AG04449 (cell line): Measurements from ENCODE around the gene FBXL13.

Experiments
- CTCF ChIA-PET: fragments of 350-600 bp; formaldehyde crosslinking; extraction: SDS; loops from one replicate; lab custom pipeline; 2021; ENCODE audit warnings: antibody characterized with exemption; lab: Yijun Ruan, JAX
- POLR2A ChIA-PET: fragments of 400-600, 350-600 bp; formaldehyde crosslinking; extraction: SDS; loops from one replicate; lab custom pipeline; 2020; ENCODE audit warnings: antibody characterized with exemption, inconsistent platforms; lab: Yijun Ruan, JAX
- DNase-seq: peaks from one replicate; pipeline ENCODE4 v3.0.0-alpha.2; 2010; ENCODE audit warnings: low read depth, low spot score
- H3K4me3 ChIP-seq: 2 replicates; pipeline ENCODE4 v1.5.1; 2011; ENCODE audit warnings: low read depth, mild to moderate bottlenecking, control low read depth, low read length
- TF ChIP-seq, protein P1 (sequence below): IDR thresholded peaks from one replicate; pipeline ENCODE4 v1.5.1; 2011; ENCODE audit warnings: mild to moderate bottlenecking, moderate library complexity, low read length, control low read depth, inconsistent platforms; ENCODE audit not compliant: insufficient read depth; ENCODE audit errors: missing control alignments

FBXL13 gene

DNA sequence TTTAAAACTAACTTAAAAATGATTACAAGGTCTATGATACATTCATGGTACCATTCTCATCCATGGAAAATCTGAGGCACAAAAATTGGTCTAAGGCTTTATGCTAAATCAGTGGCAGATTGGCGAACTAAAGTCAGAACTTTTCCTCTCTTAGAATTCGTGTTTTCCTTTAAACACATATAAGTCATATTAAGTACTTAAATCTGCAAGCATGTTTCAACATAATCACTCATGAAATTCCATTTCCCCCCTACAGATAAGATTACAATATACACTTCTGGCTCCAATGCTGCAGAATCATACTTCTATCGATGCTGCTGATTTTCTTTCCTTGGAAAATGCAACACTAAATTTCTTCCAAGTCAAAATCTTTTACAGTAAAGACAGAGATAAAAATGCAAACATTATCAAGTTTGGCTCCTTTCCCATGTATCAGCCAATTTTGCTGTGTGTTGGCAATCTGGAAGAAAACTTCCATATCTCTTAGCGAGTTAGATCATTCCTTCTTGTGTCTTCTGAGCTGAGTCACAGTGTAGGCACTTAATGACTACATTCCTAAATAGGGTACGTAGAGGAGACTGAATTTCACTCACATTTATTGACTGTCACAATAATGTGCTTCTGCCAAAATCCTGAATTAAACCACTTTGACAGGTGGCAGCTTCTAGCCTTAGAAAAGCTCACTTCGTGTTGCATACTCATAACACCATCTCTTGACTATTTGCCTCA is 238.2 kb downstream of the FBXL13 start:
- H3K4me3 ChIP-seq, result no peak overlapping the region
- TF ChIP-seq, protein P1, sequence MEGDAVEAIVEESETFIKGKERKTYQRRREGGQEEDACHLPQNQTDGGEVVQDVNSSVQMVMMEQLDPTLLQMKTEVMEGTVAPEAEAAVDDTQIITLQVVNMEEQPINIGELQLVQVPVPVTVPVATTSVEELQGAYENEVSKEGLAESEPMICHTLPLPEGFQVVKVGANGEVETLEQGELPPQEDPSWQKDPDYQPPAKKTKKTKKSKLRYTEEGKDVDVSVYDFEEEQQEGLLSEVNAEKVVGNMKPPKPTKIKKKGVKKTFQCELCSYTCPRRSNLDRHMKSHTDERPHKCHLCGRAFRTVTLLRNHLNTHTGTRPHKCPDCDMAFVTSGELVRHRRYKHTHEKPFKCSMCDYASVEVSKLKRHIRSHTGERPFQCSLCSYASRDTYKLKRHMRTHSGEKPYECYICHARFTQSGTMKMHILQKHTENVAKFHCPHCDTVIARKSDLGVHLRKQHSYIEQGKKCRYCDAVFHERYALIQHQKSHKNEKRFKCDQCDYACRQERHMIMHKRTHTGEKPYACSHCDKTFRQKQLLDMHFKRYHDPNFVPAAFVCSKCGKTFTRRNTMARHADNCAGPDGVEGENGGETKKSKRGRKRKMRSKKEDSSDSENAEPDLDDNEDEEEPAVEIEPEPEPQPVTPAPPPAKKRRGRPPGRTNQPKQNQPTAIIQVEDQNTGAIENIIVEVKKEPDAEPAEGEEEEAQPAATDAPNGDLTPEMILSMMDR, result no peak
- ChIA-PET CTCF (interaction anchor here (0.9 to 1.9 kb wide), 2 partner anchors 150 to 226 kb away, joined by 3 to 6 read pairs; no protein-coding TSS in a partner anchor), POLR2A (interaction anchor here (0.6 to 1.2 kb wide), 3 partner anchors 38 to 239 kb away, joined by 3 to 4 read pairs (median 3); partner anchors contain the start of genes ARMC10 and FBXL13)
- DNase-seq, result peak; percentile 81

DNA sequence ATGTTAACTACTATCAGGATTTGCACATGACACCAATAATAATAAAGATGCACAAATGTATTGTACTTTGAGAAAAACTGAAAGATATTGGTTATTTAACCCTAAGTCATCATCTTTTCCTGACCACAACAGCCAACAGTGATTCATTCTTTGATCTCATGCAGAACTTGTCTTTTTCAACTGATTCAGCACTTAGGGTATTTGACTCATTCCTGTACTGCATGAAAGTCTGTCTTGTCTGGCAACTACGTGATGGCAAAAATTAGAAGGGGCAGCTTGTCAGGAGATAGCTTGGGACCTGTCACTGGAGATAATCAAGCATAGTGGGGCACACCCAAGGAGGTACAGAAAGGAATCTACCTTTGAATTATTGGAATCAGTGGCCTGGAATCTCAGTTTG is 239.6 kb downstream of the FBXL13 start:
- TF ChIP-seq, protein P1, result no peak
- POLR2A ChIA-PET, result no interaction called here
- no peak for DNase-seq
- CTCF ChIA-PET, result interaction anchor here (0.9 kb wide), 1 partner anchor 15 kb away, joined by 3 read pairs; no protein-coding TSS in a partner anchor
- H3K4me3 ChIP-seq, result no peak overlapping the region

DNA sequence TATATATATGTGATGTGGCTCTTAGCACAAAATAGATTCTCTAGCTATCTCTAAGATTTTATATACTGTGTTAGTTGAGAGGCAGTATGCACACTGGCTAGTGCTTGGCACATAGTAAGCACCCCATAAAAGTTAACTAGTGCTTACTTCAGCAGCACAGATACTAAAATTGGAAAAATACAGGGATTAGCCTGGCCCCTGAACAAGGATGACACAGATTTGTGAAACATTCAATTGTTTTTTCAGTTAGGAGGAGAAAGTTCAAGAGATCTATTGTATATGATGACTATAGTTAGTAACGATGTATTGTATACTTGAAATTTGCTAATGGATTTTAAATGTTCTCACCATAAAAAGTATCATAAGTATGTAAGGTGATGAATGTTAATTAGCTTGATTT is 240.1 kb downstream of the FBXL13 start:
- H3K4me3 ChIP-seq, result no peak overlapping the region
- ChIA-PET CTCF (interaction anchor here (0.9 to 1.1 kb wide), 2 partner anchors 15 to 227 kb away, joined by 3 read pairs; no protein-coding TSS in a partner anchor), POLR2A (no interaction called here)
- no peak for DNase-seq
- TF ChIP-seq, protein P1, result no peak

DNA sequence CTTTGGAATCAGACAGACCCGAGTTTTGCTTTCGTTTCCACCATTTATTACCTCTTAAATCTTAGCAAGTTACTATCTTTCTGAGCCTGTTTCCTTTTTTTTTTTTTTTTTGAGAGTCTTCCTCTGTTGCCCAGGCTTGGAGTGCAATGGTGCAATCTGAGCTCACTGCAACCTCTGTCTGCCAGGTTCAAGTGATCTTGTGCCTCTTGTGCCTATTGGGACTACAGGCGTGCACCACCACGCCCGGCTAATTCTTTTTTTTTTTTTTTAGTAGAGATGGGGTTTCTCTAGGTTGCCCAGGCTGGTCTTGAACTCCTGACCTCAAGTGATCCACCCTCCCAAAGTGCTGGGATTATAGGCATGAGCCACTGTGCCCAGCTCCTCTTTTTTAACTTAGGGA is 241.3 kb downstream of the FBXL13 start:
- CTCF ChIA-PET, result no interaction called here
- no peak for DNase-seq
- TF ChIP-seq, protein P1, result no peak
- no peak overlapping the region for H3K4me3 ChIP-seq
- POLR2A ChIA-PET, result no interaction called here

DNA sequence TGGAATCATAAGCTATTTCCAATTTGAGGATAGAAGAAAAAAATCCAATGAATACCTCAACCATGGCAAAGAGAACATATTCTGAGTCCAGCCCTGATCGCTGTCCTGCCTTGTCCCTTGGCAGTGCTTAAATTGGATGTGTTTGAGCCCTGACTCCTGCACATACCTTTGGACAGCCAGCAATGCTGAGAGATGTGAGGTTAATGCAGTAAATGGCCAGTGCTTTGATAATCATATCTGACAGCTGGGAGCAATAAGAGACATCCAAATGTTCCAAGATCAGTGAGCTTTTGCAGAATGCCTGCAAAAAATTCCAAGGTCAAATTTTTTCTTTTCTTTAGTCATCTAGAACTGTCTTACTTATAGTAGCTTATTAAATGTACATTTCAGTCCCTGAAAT is 241.9 kb downstream of the FBXL13 start:
- no peak for DNase-seq
- H3K4me3 ChIP-seq, result no peak overlapping the region
- POLR2A ChIA-PET, result no interaction called here
- TF ChIP-seq, protein P1, result no peak
- CTCF ChIA-PET, result interaction anchor here (1.1 to 1.8 kb wide), 2 partner anchors 11 to 229 kb away, joined by 3 to 8 read pairs; no protein-coding TSS in a partner anchor

DNA sequence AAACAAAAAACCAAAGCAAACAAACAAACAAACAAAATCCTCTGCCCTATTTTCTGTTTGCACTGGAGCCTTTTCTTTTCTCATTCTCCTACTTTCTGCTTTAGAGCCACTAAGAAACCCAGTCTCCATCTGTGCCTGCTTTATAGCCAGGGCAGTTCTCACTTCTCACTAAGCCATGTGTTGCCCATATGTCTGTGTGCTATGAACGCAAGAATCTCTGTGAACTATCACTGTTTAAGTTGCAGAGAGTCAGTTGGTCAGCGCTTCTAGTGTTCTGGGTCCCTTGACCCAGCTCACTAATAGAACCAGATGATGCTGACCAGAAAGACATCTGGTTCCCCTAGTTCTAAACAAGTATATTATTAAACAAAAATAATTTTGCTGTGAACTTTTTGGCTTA is 244.4 kb downstream of the FBXL13 start:
- TF ChIP-seq, protein P1, result no peak
- H3K4me3 ChIP-seq, result no peak overlapping the region
- ChIA-PET POLR2A (no interaction called here), CTCF (interaction anchor here (2.6 kb wide), 1 partner anchor 232 kb away, joined by 11 read pairs; no protein-coding TSS in a partner anchor)
- no peak for DNase-seq
